Measurements from ENCODE around the gene PDCD6IP.

DNA sequence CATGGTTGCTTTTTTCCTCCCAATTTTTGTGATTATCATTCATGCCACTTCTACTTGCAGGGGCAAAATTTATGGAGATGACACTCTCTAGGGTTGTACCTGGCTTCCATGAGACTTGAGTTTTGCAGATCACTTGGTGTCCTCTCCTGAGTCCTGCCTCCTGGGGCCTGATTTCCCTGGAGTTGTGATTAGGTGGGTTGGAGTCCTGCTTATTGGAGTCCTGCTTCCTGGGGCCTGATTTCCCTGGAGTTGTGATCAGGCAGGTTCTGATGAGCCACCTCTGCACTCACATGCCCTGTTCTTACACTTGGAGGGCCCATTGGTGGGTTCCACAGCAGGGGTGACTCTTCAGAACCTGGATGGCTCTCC, 102.0 kb downstream of the PDCD6IP start:
- TF ChIP-seq EZH2phosphoT487 (IDR thresholded peaks at IDR 0.05; ENCODE audit: borderline replicate concordance, low read length), result no peak
- TF ChIP-seq, protein P1, sequence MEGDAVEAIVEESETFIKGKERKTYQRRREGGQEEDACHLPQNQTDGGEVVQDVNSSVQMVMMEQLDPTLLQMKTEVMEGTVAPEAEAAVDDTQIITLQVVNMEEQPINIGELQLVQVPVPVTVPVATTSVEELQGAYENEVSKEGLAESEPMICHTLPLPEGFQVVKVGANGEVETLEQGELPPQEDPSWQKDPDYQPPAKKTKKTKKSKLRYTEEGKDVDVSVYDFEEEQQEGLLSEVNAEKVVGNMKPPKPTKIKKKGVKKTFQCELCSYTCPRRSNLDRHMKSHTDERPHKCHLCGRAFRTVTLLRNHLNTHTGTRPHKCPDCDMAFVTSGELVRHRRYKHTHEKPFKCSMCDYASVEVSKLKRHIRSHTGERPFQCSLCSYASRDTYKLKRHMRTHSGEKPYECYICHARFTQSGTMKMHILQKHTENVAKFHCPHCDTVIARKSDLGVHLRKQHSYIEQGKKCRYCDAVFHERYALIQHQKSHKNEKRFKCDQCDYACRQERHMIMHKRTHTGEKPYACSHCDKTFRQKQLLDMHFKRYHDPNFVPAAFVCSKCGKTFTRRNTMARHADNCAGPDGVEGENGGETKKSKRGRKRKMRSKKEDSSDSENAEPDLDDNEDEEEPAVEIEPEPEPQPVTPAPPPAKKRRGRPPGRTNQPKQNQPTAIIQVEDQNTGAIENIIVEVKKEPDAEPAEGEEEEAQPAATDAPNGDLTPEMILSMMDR (IDR thresholded peaks at IDR 0.05; ENCODE audit: low read depth, low read length, poor library complexity, severe bottlenecking), result no peak

Measured in DOHH2 (cell line).